ENCODE data around the gene BLOC1S2.

GRCh38 chr10:100288196-100288595, 1.7 kb upstream of the BLOC1S2 start:
- TF ChIP-seq CTCF (IDR thresholded peaks at IDR 0.05) (no peak), POLR2A (IDR thresholded peaks at IDR 0.05) (no peak)
